HepG2 (cell line): Measurements from ENCODE around the gene PID1. TPM values are rescaled to one million over a fixed set of nuclear protein-coding genes. Genes with fewer than 3 reads are reported as not detected.

Experiments
- ATAC-seq: fragments of 200-7000 bp; cut with Tn5 transposase; 3 replicates; pipeline ENCODE4 v1.9.1; 2020; ENCODE audit warnings: mild to moderate bottlenecking, moderate library complexity
- BruUV-seq: library from RNA; stranded (reverse); fragments of 400-500 nt; replicated peaks from 2 replicates; lab custom pipeline; 2021; lab: Mats Ljungman, UMichigan
- CTCF ChIA-PET: fragments of 300-600 bp; formaldehyde crosslinking; extraction: SDS; loops from one replicate; lab custom pipeline; 2021; ENCODE audit warnings: low total read pairs, inconsistent platforms, low intra/inter-chr PET ratio; lab: Yijun Ruan, JAX
- POLR2A ChIA-PET: fragments of 350-600 bp; sonication (Branson Sonifier 250); formaldehyde crosslinking; loops from one replicate; lab custom pipeline; 2020; ENCODE audit warnings: antibody characterized with exemption, inconsistent platforms; lab: Yijun Ruan, JAX
- DNase-seq: peaks from one replicate; pipeline ENCODE4 v3.0.0-alpha.2; 2015; ENCODE audit warnings: low spot score
- FAIRE-seq: peaks from 3 replicates; lab custom pipeline; 2011; peaks lifted over from hg19 to GRCh38; lab: Jason Lieb, UNC
- H2AFZ ChIP-seq: one replicate; pipeline ENCODE4 v1.6.1; 2011; ENCODE audit warnings: low read length, inconsistent platforms
- H3K27ac ChIP-seq: fragments of 300-600 bp; 3 replicates; pipeline ENCODE4 v1.8.0; 2011; ENCODE audit warnings: mixed run types, mild to moderate bottlenecking, mixed read lengths, low read length, inconsistent platforms; ENCODE audit not compliant: insufficient read depth; ENCODE audit errors: extremely low read length
- H3K27me3 ChIP-seq, 2 experiments: fragments of 200-600 bp in 1 of 2; 2 replicates in 1 of 2; 3 replicates in 1 of 2; pipeline versions ENCODE4 v1.6.0 to v1.8.0; 2011; ENCODE audit warnings: low read length in 2 of 2, mild to moderate bottlenecking in 2 of 2, moderate library complexity in 2 of 2, inconsistent platforms in 1 of 2; ENCODE audit not compliant: insufficient read depth in 2 of 2, control insufficient read depth in 1 of 2
- H3K36me3 ChIP-seq, 2 experiments: fragments of 200-600 bp in 1 of 2; replicated peaks in 1 of 2; 2 replicates in 1 of 2; 3 replicates in 1 of 2; pipeline versions ENCODE4 v1.5.1 to v1.8.0; 2011; ENCODE audit warnings: low read length in 2 of 2, inconsistent platforms in 1 of 2; ENCODE audit not compliant: insufficient read depth in 2 of 2, control insufficient read depth in 1 of 2
- H3K4me1 ChIP-seq: 2 replicates; pipeline ENCODE4 v1.5.1; 2012; ENCODE audit warnings: low read length, inconsistent platforms; ENCODE audit not compliant: insufficient read depth
- H3K4me2 ChIP-seq: 2 replicates; pipeline ENCODE4 v1.6.0; 2011; ENCODE audit warnings: low read depth, low read length, inconsistent platforms
- H3K4me3 ChIP-seq, 3 experiments: fragments of 200-600 bp in 1 of 3; sonication (generic), shearing (Covaris generic) in 1 of 3; replicated peaks in 1 of 3; 2 replicates each; pipeline ENCODE4 v1.5.1; 2011 to 2016; ENCODE audit warnings: low read length in 3 of 3, inconsistent platforms in 2 of 3, low read depth in 2 of 3, mild to moderate bottlenecking in 2 of 3, control low read depth in 1 of 3, mixed read lengths in 1 of 3; ENCODE audit not compliant: insufficient read depth in 1 of 3
- H3K79me2 ChIP-seq: one replicate; pipeline ENCODE4 v1.6.1; 2011; ENCODE audit warnings: low read length, inconsistent platforms; ENCODE audit not compliant: insufficient read depth
- H3K9ac ChIP-seq: 2 replicates; pipeline ENCODE4 v1.6.0; 2011; ENCODE audit warnings: mild to moderate bottlenecking, low read depth, low read length, inconsistent platforms; ENCODE audit not compliant: insufficient read depth
- H3K9me3 ChIP-seq: 2 replicates; pipeline ENCODE4 v1.5.1; 2012; ENCODE audit warnings: mild to moderate bottlenecking, low read length
- H4K20me1 ChIP-seq: 2 replicates; pipeline ENCODE4 v1.6.0; 2011; ENCODE audit warnings: inconsistent platforms, mild to moderate bottlenecking, low read length, moderate library complexity; ENCODE audit not compliant: insufficient read depth
- ATF6 ChIP-seq: sonication (generic); formaldehyde crosslinking; conservative IDR thresholded peaks from 2 replicates; pipeline ENCODE4 v1.4.0; 2020; ENCODE audit warnings: missing genetic modification reagents
- BATF2 ChIP-seq: sonication (generic); formaldehyde crosslinking; IDR thresholded peaks from 2 replicates; pipeline ENCODE4 v1.8.0; 2022; ENCODE audit warnings: mild to moderate bottlenecking, missing genetic modification reagents, moderate library complexity
- BRD4 ChIP-seq: sonication (generic); formaldehyde crosslinking; IDR thresholded peaks from 2 replicates; pipeline ENCODE4 v1.4.0; 2020; ENCODE audit warnings: missing genetic modification reagents
- HNF4G ChIP-seq, 2 experiments: sonication (generic) in 1 of 2; formaldehyde crosslinking in 1 of 2; IDR thresholded peaks; 2 replicates each; pipeline versions ENCODE4 v1.4.0 to v1.6.1; 2011 to 2020; ENCODE audit warnings: borderline replicate concordance in 2 of 2, low read depth in 2 of 2, mild to moderate bottlenecking in 2 of 2, low read length in 1 of 2, missing genetic modification reagents in 1 of 2, moderate library complexity in 1 of 2
- MED13 ChIP-seq: sonication (generic); formaldehyde crosslinking; IDR thresholded peaks from 2 replicates; pipeline ENCODE4 v1.5.0; 2020; ENCODE audit warnings: missing genetic modification reagents
- NR2C2 ChIP-seq: sonication (generic); formaldehyde crosslinking; IDR thresholded peaks from 2 replicates; pipeline ENCODE4 v1.4.0; 2020; ENCODE audit warnings: missing genetic modification reagents, mild to moderate bottlenecking, moderate library complexity, borderline replicate concordance
- TFAP4 ChIP-seq: sonication (generic); IDR thresholded peaks from 2 replicates; pipeline ENCODE4 v1.6.1; 2016; ENCODE audit warnings: low read depth, borderline replicate concordance
- ZBTB46 ChIP-seq: sonication (generic); formaldehyde crosslinking; IDR thresholded peaks from 2 replicates; pipeline ENCODE4 v1.4.0; 2020; ENCODE audit warnings: mild to moderate bottlenecking, missing genetic modification reagents, borderline replicate concordance
- ZNF276 ChIP-seq: sonication (generic); formaldehyde crosslinking; IDR thresholded peaks from 2 replicates; pipeline ENCODE4 v1.4.0; 2020; ENCODE audit warnings: mild to moderate bottlenecking, low read depth, missing genetic modification reagents
- ZNF501 ChIP-seq: sonication (generic); formaldehyde crosslinking; IDR thresholded peaks from 2 replicates; pipeline ENCODE4 v1.5.1; 2020; ENCODE audit warnings: mild to moderate bottlenecking, moderate library complexity, missing genetic modification reagents
- ZNF709 ChIP-seq: sonication (generic); formaldehyde crosslinking; IDR thresholded peaks from 2 replicates; pipeline ENCODE4 v1.5.0; 2020; ENCODE audit warnings: mild to moderate bottlenecking, missing genetic modification reagents
- ZNF777 ChIP-seq: sonication (generic); formaldehyde crosslinking; IDR thresholded peaks from 2 replicates; pipeline ENCODE4 v1.4.0; 2020; ENCODE audit warnings: missing genetic modification reagents
- ZNF839 ChIP-seq: sonication (generic); formaldehyde crosslinking; IDR thresholded peaks from 2 replicates; pipeline ENCODE4 v1.4.0; 2020; ENCODE audit warnings: missing genetic modification reagents, mild to moderate bottlenecking, borderline replicate concordance
- WGBS: methylation state at CpG from one replicate; pipeline ENCODE4 v1.1.6; 2017; ENCODE audit warnings: low lambda C conversion rate; 5-methylcytosine and 5-hydroxymethylcytosine counted together
- in situ Hi-C: cut with HindIII; loops from 2 replicates; pipeline ENCODE4 v1.10.0; 2017; ENCODE audit warnings: low pct_unique_long_range_greater_than_20kb; ENCODE audit not compliant: extremely low pct_ligation_motif_present
- intact Hi-C: fragments of 100-400 bp; cut with micrococcal nuclease; formaldehyde crosslinking; loops from one replicate; pipeline ENCODE4 v1.10.0; 2022; ENCODE audit not compliant: unreplicated experiment
- polyA plus RNA-seq, 8 experiments: library from polyadenylated mRNA; depleted of rRNA in 3 of 8; stranded (reverse) in 7 of 8; unstranded in 1 of 8; fragments of >200 nt; fragmentation: Illumina TruSeq in 4 of 8; extraction: Trizol in 4 of 8; gene quantifications; 2 replicates each; pipeline versions ENCODE4 v1.2.1 to v1.2.3, GENCODE V29; 2011 to 2016; ENCODE audit warnings: low read depth in 4 of 8, missing spikeins in 1 of 8, mixed read lengths in 1 of 8; ENCODE audit not compliant: insufficient read depth in 1 of 8
- total RNA-seq, 5 experiments: library from RNA; depleted of rRNA; stranded (reverse); fragments of >200 nt; fragmentation: Illumina TruSeq; extraction: Trizol; gene quantifications; 2 replicates each; pipeline ENCODE4 v1.2.3, GENCODE V29; 2016; ENCODE audit warnings: low read depth in 1 of 5

The PID1 gene
- total and polyA plus RNA-seq, 2 of the 13 experiments (the other 11 are each of a cell fraction or from before 2014, with no cell fraction given): 0.15 to 0.18 TPM

- no peaks in the 10 kb centered on the region for H3K27me3 ChIP-seq
- ChIA-PET POLR2A (no interaction called here), CTCF (no interaction called here)
- no TSS peak for BruUV-seq
- no peak overlapping the region for H3K9ac ChIP-seq
- intact Hi-C loops: no loop called here
- ATAC-seq: no peak
- in situ Hi-C loops: no loop called here
- no peak overlapping the region for H3K4me3 ChIP-seq
- 0% methylated on average over 1 of the region's 1 CpG for WGBS
- H3K27ac ChIP-seq: no peak overlapping the region
- FAIRE-seq: no peak
- H3K4me2 ChIP-seq: no peak overlapping the region
- H4K20me1 ChIP-seq: no peaks in the 10 kb centered on the region
- DNase-seq: no peak
- H3K79me2 ChIP-seq: no peaks in the 10 kb centered on the region
- H3K4me1 ChIP-seq: no peaks in the 10 kb centered on the region
- no peaks in the 10 kb centered on the region for H3K36me3 ChIP-seq
- peaks cover 98% of the 10 kb centered on the region for H3K9me3 ChIP-seq
- H2AFZ ChIP-seq: no peak overlapping the region
- TF ChIP-seq ZNF276 (CRISPR knock-in tag) (no peak), ZNF709 (CRISPR knock-in tag) (no peak), ZNF777 (CRISPR knock-in tag) (no peak), ATF6 (CRISPR knock-in tag) (no peak), ZNF501 (CRISPR knock-in tag) (no peak), TFAP4 (no peak), BRD4 (no peak), BATF2 (CRISPR knock-in tag) (no peak), NR2C2 (CRISPR knock-in tag) (no peak), ZBTB46 (CRISPR knock-in tag) (no peak), MED13 (CRISPR knock-in tag) (no peak), ZNF839 (CRISPR knock-in tag) (no peak), HNF4G (IDR thresholded peaks at IDR 0.05; ENCODE audit: borderline replicate concordance, low read depth, low read length) (no peak), HNF4G (CRISPR knock-in tag; IDR thresholded peaks at IDR 0.05; ENCODE audit: borderline replicate concordance, low read depth) (no peak)
Observed at GRCh38 chr2:229009816-229010215, 261.3 kb downstream of the PID1 start.
